Upper lobe of right lung (tissue), 1 donor: ENCODE measurements around the gene ZDHHC14. TPM values are rescaled to one million over a fixed set of nuclear protein-coding genes. Genes with fewer than 3 reads are reported as not detected.

Experiments
- ATAC-seq: fragments of 200-7000 bp; cut with Tn5 transposase; one replicate; pipeline ENCODE4 v1.9.1; 2020; ENCODE audit warnings: mild to moderate bottlenecking, moderate library complexity
- DNase-seq: peaks from one replicate; pipeline ENCODE4 v3.0.0-alpha.2; 2020
- H3K27ac ChIP-seq: fragments of 200-600 bp; one replicate; pipeline ENCODE4 v1.8.0; 2022
- H3K27me3 ChIP-seq: fragments of 200-600 bp; one replicate; pipeline ENCODE4 v1.8.0; 2022; ENCODE audit warnings: mild to moderate bottlenecking
- H3K36me3 ChIP-seq: fragments of 200-600 bp; one replicate; pipeline ENCODE4 v1.8.0; 2022
- H3K4me1 ChIP-seq: fragments of 200-600 bp; one replicate; pipeline ENCODE4 v1.8.0; 2022
- H3K4me3 ChIP-seq: fragments of 200-600 bp; one replicate; pipeline ENCODE4 v1.8.0; 2022; ENCODE audit warnings: mild to moderate bottlenecking
- H3K9me3 ChIP-seq: fragments of 200-600 bp; one replicate; pipeline ENCODE4 v1.8.0; 2022
- CTCF ChIP-seq: fragments of 200-600 bp; IDR thresholded peaks from one replicate; pipeline ENCODE4 v1.8.0; 2022; ENCODE audit warnings: antibody characterized with exemption
- intact Hi-C: fragments of 100-400 bp; cut with DNase I; formaldehyde crosslinking; loops from one replicate; pipeline ENCODE4 v1.11.0; 2022
- total RNA-seq: library from RNA; stranded (reverse); fragmentation: NEBNext Ultra II Directional; extraction: Animal tissue kit (Norgen Biotek cat#: 25700); gene quantifications from one replicate; pipeline ENCODE4 v1.2.1, GENCODE V29; 2021
- donor health status: DM: no; HTN: yes; CAD: no; lungs with severe emphysema.

Gene ZDHHC14
- total RNA-seq, 1 donor from 2014 or later: 12.2 TPM

GRCh38 chr6:157521362-157522335 lies 140.7 kb downstream of the ZDHHC14 start:
- H3K4me1 ChIP-seq: peaks cover 2% of the 10 kb centered on the region
- ATAC-seq (no peak), DNase-seq (no peak)
- no peak overlapping the region for H3K4me3 ChIP-seq
- H3K36me3 ChIP-seq: no peaks in the 10 kb centered on the region
- no peak for TF ChIP-seq CTCF
- intact Hi-C loops: no loop called here
- no peak overlapping the region for H3K27ac ChIP-seq
- no peaks in the 10 kb centered on the region for H3K27me3 ChIP-seq
- H3K9me3 ChIP-seq: no peaks in the 10 kb centered on the region

- TF ChIP-seq CTCF: no peak
- H3K27ac ChIP-seq: no peak overlapping the region
- DNase-seq (no peak), ATAC-seq (no peak)
- H3K9me3 ChIP-seq: no peaks in the 10 kb centered on the region
- intact Hi-C loops: no loop called here
- H3K36me3 ChIP-seq: no peaks in the 10 kb centered on the region
- H3K27me3 ChIP-seq: no peaks in the 10 kb centered on the region
- peaks cover 11% of the 10 kb centered on the region for H3K4me1 ChIP-seq
- no peak overlapping the region for H3K4me3 ChIP-seq
Observed at GRCh38 chr6:157522472-157522871, 141.5 kb downstream of the ZDHHC14 start.

- Histone ChIP-seq H3K27ac (no peak overlapping the region), H3K4me3 (no peak overlapping the region), H3K36me3 (no peaks in the 10 kb centered on the region), H3K27me3 (no peaks in the 10 kb centered on the region), H3K4me1 (peaks cover 20% of the 10 kb centered on the region), H3K9me3 (no peaks in the 10 kb centered on the region)
- TF ChIP-seq CTCF: no peak
- ATAC-seq: no peak
- no peak for DNase-seq
- intact Hi-C loops: no loop called here
Observed at GRCh38 chr6:157524735-157525134, 143.7 kb downstream of the ZDHHC14 start.

- H3K36me3 ChIP-seq: no peaks in the 10 kb centered on the region
- no peak for TF ChIP-seq CTCF
- no peak for ATAC-seq
- intact Hi-C loops: no loop called here
- no peaks in the 10 kb centered on the region for H3K27me3 ChIP-seq
- no peak overlapping the region for H3K27ac ChIP-seq
- H3K4me1 ChIP-seq: peaks cover 20% of the 10 kb centered on the region
- no peak for DNase-seq
- no peaks in the 10 kb centered on the region for H3K9me3 ChIP-seq
- no peak overlapping the region for H3K4me3 ChIP-seq
Observed at GRCh38 chr6:157525292-157525889, 144.4 kb downstream of the ZDHHC14 start.

- Histone ChIP-seq H3K4me3 (no peak overlapping the region), H3K36me3 (no peaks in the 10 kb centered on the region), H3K4me1 (peaks cover 20% of the 10 kb centered on the region), H3K27me3 (no peaks in the 10 kb centered on the region), H3K9me3 (no peaks in the 10 kb centered on the region), H3K27ac (no peak overlapping the region)
- ATAC-seq: no peak
- no peak for DNase-seq
- intact Hi-C loops: no loop called here
- TF ChIP-seq CTCF: no peak
Observed at GRCh38 chr6:157525918-157526425, 145.0 kb downstream of the ZDHHC14 start.
